HG02884 (cell line): ENCODE measurements around the gene CDK5R1.
"Not testable (repeated sequence)": the region's sequence is repeated elsewhere in the genome, so short reads cannot be mapped to it uniquely, and the experiment has no call there.

Source experiments
- ATAC-seq: cut with Tn5 transposase; IDR thresholded peaks from one replicate; pipeline ENCODE4 v1.9.1; 2021; ENCODE audit warnings: mild to moderate bottlenecking, moderate library complexity; ENCODE audit not compliant: unreplicated experiment

The CDK5R1 gene

GRCh38 chr17:32515677-32516383 lies 29.0 kb downstream of the CDK5R1 start:
- ATAC-seq = no peak

GRCh38 chr17:32516450-32516849 lies 29.7 kb downstream of the CDK5R1 start:
- ATAC-seq = no peak

- no peak for ATAC-seq
These were observed 30.3 kb downstream of the CDK5R1 start for GRCh38 chr17:32516940-32517701.

GRCh38 chr17:32517982-32518381 lies 31.2 kb downstream of the CDK5R1 start:
- no peak for ATAC-seq

GRCh38 chr17:32518646-32519227 lies 31.9 kb downstream of the CDK5R1 start:
- no peak for ATAC-seq

- ATAC-seq = no peak
These were observed 32.7 kb downstream of the CDK5R1 start for GRCh38 chr17:32519228-32520103.

GRCh38 chr17:32520104-32520701 lies 33.4 kb downstream of the CDK5R1 start:
- ATAC-seq = no peak

GRCh38 chr17:32520737-32521404 lies 34.1 kb downstream of the CDK5R1 start:
- ATAC-seq = no peak

GRCh38 chr17:32523017-32523680 lies 36.4 kb downstream of the CDK5R1 start:
- peak; percentile 42 for ATAC-seq

- peak; percentile 68 for ATAC-seq
These were observed 37.2 kb downstream of the CDK5R1 start for GRCh38 chr17:32523827-32524552.

GRCh38 chr17:32524553-32524880 lies 37.7 kb downstream of the CDK5R1 start:
- ATAC-seq = not testable (repeated sequence)

GRCh38 chr17:32525122-32525521 lies 38.3 kb downstream of the CDK5R1 start:
- no peak for ATAC-seq

- ATAC-seq = no peak
These were observed 40.4 kb downstream of the CDK5R1 start for GRCh38 chr17:32527146-32527545.

- no peak for ATAC-seq
These were observed 42.0 kb downstream of the CDK5R1 start for GRCh38 chr17:32528825-32529224.

- ATAC-seq = no peak
These were observed 42.8 kb downstream of the CDK5R1 start for GRCh38 chr17:32529604-32530003.

- ATAC-seq = no peak
These were observed 46.5 kb downstream of the CDK5R1 start for GRCh38 chr17:32533296-32533695.

- no peak for ATAC-seq
These were observed 50.2 kb downstream of the CDK5R1 start for GRCh38 chr17:32536736-32537643.
